ENCODE results near the gene MAP7. TPM values are rescaled to one million over a fixed set of nuclear protein-coding genes. Genes with fewer than 3 reads are reported as not detected.

The MAP7 gene
- total and polyA plus RNA-seq, 4 donors = 3.2 to 17.5 (median 8.3) TPM

- no peak for TF ChIP-seq ATF3 (IDR thresholded peaks at IDR 0.05)
Measured at GRCh38 chr6:136535880-136536650, 14.2 kb downstream of the MAP7 start (continued).

- Histone ChIP-seq H3K27me3 (ENCODE audit: control insufficient read depth in 4 of 4, insufficient read depth in 4 of 4, low read length in 3 of 4) (no peaks in the 10 kb centered on the region), H3K36me3 (ENCODE audit: control insufficient read depth in 4 of 4, insufficient read depth in 3 of 4, low read depth in 1 of 4, low read length in 3 of 4) (peaks cover 0 to 2% (median 0%) of the 10 kb centered on the region in 4 donors), H3K27ac (ENCODE audit: low read depth in 1 of 2, low read length in 2 of 2) (no peak overlapping the region), H3K4me1 (ENCODE audit: control insufficient read depth in 4 of 4, insufficient read depth in 4 of 4, low read length in 3 of 4) (peaks cover 0 to 17% (median 11%) of the 10 kb centered on the region in 4 donors), H3K4me3 (ENCODE audit: low read depth in 1 of 3, low read length in 3 of 3) (no peak overlapping the region), H3K9ac (ENCODE audit: low read depth in 1 of 2, low read length in 2 of 2) (no peak overlapping the region), H3K9me3 (ENCODE audit: control insufficient read depth in 4 of 4, low read length in 3 of 4) (no peaks in the 10 kb centered on the region)
- no peak for DNase-seq (ENCODE audit: low spot score)
- TF ChIP-seq EGR1 (IDR thresholded peaks at IDR 0.05; ENCODE audit: low read depth in 2 of 2) (no peak), RAD21 (IDR thresholded peaks at IDR 0.05) (no peak), FOXA1 (IDR thresholded peaks at IDR 0.05) (no peak), ATF3 (IDR thresholded peaks at IDR 0.05) (no peak), TAF1 (conservative IDR thresholded peaks at IDR 0.05) (no peak), REST (IDR thresholded peaks at IDR 0.05) (no peak), MAX (IDR thresholded peaks at IDR 0.05) (no peak), HNF4A (conservative IDR thresholded peaks at IDR 0.05) (no peak), CTCF (IDR thresholded peaks at IDR 0.05; ENCODE audit: low read depth, low read length, missing input control) (no peak), NR2F2 (IDR thresholded peaks at IDR 0.05) (no peak), FOXA2 (IDR thresholded peaks at IDR 0.05) (no peak), RXRA (IDR thresholded peaks at IDR 0.05) (no peak), GABPA (IDR thresholded peaks at IDR 0.05 in 1 of 2, conservative IDR thresholded peaks at IDR 0.05 in 1 of 2) (no peak), YY1 (IDR thresholded peaks at IDR 0.05) (no peak)
- 75% methylated on average over 5 of the region's 5 CpGs for WGBS
Measured at GRCh38 chr6:136535017-136535765, 15.0 kb downstream of the MAP7 start.
